Glomerular endothelial cell (primary cell): ENCODE results near the gene HGFAC. TPM values are rescaled to one million over a fixed set of nuclear protein-coding genes. Genes with fewer than 3 reads are reported as not detected.

Source experiments
- DNase-seq: peaks from one replicate; pipeline ENCODE4 v3.0.0-alpha.2; 2011; ENCODE audit warnings: low read depth, low spot score; ENCODE audit errors: extremely low read depth
- total RNA-seq: library from RNA; depleted of rRNA; stranded (reverse); fragments of >200 nt; gene quantifications from 2 replicates; pipeline ENCODE4 v1.2.3, GENCODE V29; 2015

HGFAC gene
- 0.64 TPM in 1 of 2 replicates, not detected in the other for total RNA-seq

DNA sequence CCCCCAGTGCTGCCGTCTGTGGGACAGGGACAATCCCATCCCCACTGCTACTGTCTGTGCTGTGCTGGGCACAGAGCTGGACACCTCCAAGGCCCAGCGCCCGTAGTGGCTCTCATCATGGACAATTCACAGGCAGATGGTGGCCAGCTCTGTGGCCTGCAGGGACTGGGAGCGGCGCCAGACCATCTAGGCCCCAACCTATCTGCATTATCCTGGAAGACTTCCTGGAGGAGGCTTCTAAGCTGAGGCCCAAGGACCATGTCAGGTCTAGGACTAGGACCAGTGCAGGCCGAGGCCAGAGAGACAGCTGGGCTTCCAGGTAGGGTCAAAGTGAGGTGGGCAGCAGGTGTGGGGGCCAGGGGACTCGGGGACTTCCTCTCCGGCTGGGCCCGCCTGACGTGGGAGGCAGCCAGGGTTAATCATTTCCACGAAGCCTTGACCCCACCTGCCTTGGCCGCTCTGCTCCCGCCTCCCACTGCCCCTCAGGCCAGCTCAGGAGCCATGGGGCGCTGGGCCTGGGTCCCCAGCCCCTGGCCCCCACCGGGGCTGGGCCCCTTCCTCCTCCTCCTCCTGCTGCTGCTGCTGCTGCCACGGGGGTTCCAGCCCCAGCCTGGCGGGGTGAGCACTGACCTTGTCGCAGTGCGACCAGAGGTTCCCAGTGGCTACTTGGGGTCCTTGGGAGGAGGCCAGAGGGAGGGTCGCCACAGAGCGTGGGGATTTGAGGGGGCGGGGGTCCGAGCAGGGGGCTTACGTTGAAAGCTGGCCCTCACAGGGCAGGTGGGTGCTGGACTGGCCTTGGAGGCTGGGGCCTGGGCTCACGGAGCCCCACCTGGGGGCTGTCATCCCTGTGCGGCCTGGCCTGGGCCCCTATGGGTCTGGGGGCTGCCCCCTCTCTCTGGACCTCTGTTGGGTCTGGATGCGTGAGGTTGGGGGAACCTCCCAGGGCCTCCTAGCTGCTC is at the start of gene HGFAC:
Gene HGFAC (plus strand): TSS at position 468 of the 959 bp plus-strand sequence. CDS start 34 bp downstream, at position 502.
- no peak for DNase-seq

DNA sequence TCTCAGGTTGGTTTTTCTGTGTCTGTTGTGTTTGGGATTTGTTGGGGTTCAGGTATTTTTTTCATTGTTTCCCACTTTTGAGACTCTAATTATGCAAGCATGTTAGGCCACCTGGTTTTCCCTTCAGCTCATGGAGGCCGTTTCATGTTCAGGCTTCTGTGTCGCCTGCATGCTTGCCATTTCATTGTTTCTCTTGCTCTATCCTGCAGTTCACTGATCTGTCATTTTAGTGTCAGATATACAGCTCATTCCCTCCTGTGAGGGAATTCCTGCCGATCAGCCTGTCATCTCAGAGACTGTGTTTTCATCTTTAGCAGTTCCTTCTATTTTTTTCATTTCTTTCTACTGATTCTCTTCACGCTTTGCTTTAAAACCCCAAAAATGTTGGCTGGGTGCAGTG is 49.4 kb upstream of the HGFAC start:
- no peak for DNase-seq

DNA sequence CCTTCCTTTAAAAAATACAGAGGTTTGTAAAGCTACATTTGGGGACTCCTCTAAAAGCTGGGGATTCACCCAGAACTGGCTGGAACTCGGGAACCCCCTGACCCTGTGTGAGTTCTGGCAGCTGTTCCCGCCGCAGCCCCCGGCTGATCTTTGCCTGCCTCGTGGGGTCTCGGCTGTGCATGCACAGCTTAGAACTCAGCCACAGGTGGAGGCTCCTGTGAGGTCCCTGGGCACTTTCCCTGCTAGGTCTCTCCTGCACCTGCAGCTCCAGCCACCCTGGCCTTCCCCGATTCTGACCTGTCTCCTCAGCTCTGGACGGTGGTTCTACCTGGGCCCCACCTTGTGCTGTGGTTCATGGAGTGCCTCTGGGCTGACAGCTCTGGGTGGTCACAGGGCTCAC is 48.6 kb upstream of the HGFAC start:
- no peak for DNase-seq

DNA sequence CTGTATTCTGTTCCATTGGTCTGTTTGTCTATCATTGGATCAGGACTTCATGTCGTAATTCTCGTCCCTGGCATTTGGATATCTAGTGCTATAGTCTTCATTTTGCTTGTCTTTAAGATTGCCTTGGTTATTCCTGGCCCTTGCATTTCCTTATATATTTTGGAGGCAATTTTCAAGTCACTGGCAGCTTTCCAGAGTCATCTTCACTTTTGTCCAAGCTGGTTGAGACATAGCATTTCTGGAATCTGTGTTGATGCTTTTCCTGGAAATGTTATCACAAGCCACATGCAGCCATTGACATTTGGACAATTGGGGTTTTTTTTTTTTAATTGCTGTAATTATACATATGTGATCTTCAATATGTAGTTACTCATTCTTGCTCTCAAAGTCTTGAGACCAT is 45.2 kb upstream of the HGFAC start:
- no peak for DNase-seq

DNA sequence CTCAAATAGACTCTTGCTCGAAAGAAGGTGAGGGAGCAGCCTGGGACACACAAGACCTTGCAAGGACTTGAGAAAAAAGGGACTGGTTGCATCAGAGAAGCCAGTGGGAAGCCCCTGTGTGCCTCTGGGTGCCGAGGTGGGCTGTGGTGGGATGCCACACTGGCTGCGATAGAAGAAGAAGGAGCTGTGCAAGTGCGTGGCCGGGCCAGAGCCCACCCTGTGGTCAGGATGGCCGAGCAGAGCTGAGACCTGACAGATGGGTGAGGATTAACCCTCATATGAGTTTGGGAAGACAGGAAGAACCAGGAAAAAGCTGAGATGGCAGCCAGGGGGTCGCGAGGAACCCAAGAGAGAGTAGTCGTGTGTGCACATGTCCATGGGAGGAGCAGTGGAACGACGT is 44.6 kb upstream of the HGFAC start:
- DNase-seq, result no peak

DNA sequence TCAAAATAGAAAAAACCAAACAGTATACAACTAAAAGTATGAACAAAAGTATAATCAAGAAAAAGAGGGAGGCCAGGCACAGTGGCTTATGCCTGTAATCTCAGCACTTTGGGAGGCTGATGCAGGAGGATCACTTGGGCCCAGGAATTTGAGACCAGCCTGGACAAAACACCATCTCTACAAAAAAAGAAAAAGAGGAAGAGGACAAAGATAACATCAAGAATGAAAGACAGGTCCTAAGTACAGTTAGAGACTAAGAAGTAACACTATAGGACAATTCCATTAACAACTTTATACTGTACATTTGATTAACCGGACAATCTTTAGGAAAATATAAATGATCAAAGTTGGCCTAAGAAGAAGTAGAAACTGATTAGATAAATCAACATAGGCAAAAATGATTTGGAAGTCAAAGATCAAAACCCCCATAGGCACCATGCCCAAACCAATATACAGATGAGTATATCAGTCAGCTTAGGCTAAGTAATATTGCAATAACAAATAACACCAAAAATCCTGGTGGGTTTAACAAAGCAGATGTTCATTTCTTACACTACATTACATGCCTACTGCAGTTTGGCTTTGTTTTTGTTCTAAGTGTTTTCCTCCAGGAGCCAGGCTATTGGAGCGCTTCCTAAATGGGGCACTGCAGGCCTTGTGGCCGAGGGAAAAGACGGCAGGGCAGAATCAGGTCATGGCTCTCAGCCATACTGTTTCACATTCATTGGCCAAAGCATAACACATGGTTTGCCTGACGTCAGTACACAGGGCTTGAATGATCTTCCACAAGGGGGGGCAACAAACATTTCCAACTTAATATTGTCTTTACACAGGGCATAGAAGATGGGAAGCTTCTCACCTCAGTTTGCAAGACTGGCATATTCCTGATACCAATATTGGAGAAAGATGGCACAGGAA is 42.2 kb upstream of the HGFAC start:
- DNase-seq, result no peak

DNA sequence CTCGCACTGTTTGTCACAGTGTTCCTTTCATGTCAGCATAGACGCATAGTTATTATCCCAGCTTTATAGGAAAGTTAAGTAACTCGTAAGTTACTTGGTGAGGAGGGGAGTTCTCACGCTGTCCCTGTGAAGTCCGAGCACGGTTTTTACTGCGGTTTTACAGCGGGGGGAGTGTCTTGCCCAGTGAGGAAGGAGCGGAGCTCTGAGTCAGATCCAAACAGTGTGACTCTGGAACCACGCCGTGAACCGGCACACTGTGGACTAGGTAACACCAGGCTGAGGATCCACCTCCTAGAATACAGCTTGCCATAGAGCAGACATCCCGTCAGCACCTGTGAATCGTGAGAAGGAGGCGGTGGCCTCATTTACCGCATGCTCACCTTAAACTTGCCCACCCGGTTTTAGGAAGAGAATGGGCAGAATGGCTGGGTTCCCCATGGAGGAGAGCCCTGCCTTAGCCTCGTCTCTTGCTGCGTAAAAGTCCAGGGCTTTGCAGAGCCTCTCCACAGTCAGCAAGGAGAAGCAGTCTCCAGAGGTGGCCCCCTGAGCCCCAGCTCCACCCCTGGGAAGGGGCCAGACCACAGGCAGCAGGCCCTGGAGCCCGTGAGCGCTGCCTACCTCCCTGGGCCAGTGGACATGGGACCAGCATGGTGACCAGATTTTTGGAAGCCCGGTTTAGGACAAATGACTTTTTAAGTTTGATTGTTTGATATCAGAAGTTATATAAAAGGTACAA is 40.2 kb upstream of the HGFAC start:
- DNase-seq, result no peak

DNA sequence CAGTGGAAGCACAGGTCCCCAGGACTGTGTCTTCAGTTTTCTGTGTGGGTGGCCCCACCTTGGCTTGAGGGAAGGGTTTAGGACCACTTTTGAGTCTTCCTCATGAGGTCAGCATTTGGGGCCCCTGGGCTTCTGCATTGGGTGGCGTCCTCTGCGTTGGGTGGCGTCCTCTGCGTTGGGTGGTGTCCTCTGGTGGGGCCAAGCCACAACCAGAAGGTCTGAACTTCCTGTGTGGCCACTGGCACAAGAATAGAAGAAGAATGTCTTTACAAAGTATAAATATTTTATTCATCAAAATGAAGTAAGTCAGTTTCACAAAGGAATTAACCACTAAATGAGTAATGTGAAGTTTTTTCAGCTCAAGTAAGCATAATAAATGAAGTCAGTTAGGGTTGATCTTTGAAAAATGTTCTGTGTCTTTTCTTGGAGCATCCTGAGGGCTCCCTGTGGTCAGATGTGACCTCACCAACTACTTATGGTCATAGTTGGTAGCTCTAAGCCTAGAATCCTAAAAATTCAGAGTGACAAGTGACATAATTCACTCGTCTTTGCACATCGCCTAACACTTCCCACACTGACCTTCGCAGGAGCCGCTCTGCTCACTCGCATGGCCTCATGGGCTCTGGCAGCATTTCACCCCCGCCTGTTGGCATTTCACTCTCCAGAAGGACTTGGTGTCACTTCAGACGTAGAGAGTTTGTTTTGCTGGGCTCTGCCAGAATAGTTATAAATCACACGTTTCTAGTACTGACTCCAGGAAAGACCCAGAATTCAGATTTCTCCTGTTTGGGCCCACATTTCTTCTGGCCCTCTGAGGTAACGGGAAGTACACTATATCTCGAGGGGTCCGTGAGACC is 39.0 kb upstream of the HGFAC start:
- no peak for DNase-seq

DNA sequence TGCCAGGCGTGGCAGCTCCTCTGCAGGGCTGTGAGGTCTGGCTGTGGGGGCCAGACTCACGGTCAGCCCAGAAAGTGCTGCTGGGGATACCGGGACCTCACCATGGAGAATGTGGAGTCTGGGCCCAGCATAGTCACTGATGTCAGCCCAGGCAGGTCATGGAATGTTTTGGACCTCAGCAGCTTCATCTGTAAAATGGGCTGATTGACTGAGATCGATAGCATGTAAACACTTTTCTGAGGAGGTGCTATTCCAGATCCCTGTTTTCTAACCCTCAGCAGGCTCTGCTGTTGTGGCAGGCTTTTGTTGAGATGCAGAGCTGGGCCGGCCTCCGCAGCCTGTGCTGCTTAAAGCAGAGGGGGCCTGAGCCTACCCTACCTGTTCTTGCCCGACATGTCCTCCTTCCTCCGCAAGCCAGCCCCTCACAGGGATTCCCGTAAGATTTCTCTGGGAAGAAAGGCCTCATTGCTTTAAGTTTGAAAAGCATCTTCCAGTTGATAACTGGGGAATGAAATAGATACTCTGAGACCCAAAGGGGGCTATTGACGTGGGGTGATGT is 38.3 kb upstream of the HGFAC start:
- no peak for DNase-seq

DNA sequence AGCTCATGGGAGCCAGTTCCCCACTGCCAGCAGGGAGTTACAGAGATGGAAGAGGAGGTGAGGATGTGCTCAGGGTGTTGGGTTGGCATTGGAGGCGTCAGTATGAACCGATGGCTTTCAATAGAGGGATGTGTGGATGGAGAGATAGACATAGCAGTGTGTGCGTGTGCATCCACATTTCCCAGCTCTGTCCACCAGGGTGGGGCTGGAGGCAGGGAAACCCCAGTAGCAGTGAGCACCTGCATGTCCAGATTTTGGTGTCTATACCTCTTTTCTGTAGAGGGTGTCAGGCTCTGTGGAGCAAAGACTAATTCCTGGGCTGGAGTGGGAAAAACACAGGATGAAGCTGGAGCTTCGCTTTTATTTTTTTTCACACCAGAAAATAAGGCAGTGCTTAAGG is 37.2 kb upstream of the HGFAC start:
- no peak for DNase-seq

DNA sequence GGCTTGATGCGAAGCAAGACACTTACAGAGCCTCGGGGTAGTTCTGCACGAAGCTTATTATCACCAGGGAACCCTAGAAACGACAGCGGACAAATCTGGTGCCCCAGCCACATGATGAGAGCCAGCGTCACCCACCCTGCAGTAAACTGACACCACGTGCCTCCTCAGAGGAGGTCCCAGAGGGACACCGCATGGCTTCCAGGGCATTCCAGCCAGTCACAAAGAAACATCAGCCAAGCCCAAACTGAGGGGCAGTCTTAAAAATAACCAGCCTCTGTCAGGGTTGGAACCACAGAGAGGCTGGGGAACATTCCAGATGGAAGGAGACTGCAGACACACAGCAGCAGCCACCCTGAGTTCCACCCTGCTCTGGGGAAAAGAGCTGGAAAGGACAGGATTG is 36.6 kb upstream of the HGFAC start:
- DNase-seq, result no peak

DNA sequence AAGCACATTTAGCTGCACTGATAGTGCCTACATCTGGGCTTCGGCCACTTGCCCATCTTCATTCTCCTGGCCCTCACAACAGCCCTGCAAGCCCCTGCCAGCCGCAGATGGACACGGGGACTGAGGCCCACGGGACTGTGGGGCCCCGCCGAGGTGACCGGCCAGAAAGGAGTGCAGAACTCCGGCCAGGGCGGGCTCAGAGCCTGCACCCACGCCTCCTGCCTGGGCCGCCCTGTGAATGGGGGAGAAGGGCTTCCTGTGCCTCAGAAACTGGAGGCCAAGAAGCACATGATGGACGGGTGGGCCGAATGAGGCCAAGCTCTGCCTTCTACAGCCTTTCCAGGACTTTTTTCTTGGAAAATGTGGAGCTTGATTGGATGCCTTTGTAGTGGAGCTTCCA is 35.7 kb upstream of the HGFAC start:
- DNase-seq, result no peak

DNA sequence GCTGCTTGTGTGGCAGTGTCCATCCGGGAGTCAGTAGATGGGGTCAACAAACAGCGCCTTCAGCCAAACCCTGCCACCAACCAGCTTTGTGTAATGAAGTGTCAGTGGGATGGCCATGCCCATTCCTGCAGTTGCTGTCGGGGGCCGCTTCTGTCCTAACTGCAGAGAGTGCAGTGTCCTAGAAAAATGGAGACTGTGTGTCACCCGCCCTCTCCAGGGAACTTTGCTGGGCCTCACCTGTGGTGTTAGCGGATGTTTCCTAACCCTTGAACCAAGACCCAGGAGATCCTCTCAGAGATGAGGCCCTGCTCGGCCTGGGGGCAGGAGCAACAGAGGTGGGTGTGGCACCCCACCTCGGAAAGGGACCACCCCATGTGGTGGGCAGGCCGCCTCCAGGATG is 35.3 kb upstream of the HGFAC start:
- no peak for DNase-seq

DNA sequence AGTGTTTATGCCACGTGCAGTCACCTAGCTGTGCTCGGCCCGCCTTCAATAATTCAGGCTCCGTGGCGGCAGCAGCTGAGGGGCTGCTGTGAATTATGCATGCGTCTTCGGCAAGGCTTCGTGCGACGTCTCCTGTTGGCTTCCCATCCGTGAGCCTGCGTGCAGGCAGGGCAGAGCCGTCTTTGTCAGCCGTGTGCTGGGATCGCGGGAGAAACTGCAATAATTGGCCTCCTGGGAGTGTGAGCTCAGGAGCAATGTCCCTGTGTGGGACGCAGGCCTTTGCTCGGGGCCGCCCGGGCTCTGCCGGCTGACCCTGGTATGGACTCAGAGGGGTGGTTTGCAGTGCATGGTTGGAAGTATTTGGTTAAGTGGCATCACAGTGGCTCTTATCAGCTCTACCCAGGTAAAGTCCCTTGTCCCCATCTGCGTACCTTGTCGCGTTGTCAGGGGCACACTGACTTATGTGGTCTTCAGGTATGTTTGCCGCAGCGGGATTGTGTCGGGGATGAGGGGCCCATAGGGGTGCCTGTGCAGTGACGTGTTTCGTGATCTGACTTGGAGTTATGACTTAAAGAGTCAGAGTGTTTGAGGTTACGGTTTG is 34.5 kb upstream of the HGFAC start:
- no peak for DNase-seq

DNA sequence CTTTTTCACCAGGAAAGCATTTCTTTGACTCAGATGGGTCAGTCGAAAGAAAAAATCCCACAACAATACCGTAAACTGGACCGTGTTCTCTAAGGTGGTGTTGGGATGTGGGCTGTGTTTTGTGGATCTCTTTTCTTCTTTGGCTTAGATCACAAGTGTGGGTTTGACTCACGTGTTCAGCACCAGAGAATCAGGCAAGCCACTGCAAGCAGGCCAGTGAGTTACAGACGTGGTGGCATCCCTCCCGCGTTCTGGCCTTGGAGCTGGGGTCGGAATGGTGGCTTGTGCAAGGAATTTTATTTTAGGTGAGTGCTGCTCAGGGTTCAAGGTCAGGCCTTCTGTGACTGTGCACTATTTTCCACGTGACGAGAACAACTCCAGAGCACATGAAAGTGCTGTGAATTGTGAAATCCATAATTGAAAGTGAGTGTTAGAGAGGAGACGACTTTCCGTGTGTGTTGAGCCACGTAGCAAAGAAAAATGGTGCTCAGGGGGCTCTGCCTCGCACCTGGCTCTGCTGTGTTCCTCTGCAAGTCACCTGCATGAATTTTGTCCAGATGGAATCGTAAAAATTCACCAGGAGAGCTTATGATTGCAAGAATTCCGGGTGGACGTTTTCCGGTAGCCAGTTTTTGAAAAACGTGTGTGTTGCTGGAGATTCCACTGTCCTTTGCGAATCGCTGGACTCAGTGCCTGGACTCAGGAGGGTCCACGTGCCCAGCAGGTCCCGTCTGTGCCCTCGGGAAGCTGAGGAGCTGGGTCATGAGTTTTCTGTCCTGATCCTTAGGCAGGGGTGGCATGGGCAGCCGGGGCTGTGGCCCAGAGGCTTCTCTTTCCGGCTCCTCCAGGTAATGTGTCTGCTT is 33.6 kb upstream of the HGFAC start:
- no peak for DNase-seq

DNA sequence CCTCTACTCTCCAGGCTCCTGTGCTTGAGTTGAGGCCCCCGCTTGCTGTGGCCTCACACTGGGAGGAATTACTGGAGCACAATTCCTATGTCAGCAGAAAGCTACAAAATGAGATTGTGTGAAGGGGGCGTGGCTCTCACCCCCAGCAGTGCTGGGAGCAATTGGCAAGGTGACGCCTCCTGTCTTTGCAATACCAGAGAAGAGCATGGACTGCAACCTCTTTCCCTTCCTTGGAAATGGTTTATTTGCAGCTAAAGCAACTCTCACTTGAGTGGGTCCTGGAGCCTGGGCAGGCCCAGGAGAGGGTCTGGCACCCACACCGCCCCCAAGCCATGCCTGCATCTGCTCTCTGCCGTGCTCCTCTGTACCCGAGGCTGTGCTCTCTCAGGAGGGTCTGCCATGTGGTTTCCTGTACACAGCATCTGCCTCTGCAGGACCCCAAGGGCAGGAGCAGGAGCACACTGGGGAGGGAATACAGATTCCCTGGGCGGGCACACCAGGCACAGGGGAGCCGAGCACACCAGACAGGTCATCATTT is 32.9 kb upstream of the HGFAC start:
- no peak for DNase-seq

DNA sequence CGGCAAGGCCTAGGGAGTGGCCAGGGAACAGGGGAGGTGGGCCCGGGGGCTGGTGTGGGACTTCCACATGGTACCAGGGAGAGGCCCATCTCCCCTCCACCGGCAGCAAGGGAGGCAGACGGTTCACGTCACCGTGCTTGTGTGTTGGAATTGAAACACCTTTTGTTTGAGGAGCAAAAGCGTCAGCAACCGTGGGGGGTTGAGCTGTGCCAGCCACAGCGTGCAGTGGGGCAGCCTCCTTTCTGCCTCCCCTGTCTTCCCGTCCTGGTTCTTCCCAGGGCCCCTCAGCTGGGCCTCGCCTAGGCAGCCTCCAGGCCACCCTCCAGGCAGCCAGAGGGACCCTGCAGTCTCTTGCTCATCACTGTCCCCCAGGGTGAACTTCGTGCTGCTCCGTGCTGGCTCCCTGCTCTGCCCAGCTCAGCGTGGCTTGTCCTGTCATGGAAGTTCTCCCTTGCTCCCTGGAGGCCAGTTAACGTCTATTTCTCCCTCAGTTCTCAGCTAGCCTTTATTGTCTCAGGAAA is 32.1 kb upstream of the HGFAC start:
- no peak for DNase-seq
